SKM-1 treated with dmso at 0.1 percent for 144 hours (cell line): ENCODE results near the gene GUCA1A.
"Not testable (repeated sequence)": the region's sequence is repeated elsewhere in the genome, so short reads cannot be mapped to it uniquely, and the experiment has no call there.

Source experiments
- DNase-seq: peaks from one replicate; lab custom pipeline; 2025; ENCODE audit not compliant: unreplicated experiment; lab: John Stamatoyannopoulos, UW

The GUCA1A gene

DNA sequence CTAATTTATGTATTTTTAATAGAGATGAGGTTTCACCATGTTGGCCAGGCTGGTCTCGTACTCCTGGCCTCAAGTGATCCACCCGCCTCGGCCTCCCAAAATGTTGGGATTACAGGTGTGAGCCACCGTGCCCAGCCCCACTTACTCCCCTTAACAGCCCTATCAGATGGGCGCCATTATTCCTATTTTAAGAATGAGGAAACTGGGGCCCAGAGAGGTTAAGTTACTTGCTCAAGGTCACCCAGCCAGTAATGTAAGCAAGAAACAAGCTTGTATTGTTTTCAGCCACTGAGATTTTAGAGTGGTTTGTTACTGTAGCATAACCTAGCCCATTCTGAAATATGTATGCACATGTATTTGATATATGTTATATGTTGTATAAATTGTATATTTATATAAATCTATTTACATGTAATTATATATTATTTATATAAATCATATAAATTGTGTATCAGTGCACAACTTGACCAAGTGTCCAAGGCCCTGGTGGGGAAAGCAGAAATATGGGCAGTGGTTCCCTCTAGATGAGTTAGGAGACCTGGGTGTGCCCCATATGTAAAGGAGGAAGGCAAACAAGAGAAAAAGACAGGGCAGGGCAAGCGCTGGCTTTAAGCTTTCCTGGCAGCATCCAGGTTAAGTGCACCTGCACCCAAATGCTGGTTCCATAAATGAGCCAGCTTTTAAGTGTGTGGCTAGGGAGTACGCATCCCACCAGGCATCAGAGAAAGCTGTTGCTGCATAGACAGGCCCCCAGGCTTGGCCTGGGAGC lies 1.2 kb upstream of the GUCA1A start:
- no peak for DNase-seq

DNA sequence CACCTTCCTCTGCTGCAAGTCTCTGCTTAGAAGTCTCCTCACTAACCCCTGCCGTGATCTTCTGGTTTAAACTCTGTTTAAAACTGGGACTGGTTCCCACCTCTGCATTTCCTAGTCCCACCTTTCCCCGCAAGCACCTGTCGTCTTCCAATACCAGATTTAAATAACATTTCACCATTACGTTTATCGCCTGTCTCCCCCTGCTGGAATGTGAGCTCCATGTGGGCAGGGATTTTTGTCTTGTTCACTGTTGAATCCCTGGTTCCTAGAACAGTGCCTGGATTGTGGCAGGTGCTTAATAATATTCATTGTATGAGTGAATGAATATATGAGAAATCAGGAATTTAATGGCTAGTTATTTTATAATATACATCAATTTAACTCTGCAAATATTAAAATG lies 2.7 kb downstream of the GUCA1A start:
- DNase-seq = no peak

DNA sequence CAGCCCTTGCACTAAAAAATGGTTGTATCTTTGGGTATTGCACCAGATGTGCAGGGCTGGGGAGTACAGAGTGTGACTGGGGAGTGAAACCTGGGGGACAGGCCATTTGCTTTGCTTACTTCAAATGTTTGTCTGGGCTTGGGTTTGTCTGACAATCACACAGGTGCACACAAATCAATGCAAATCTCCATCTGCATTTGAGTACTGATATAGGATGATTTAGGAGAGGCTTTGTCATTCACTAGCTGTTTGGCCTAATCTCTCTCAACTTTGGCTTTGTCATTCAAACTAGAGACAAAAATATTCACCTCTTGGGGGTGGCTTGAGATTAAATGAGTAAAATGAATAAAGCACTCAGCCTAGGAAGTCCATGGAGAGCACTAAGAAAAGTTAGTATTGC lies 3.8 kb downstream of the GUCA1A start:
- no peak for DNase-seq

- no peak for DNase-seq
Observed at GRCh38 chr6:42177514-42178364, 4.6 kb downstream of the GUCA1A start.

DNA sequence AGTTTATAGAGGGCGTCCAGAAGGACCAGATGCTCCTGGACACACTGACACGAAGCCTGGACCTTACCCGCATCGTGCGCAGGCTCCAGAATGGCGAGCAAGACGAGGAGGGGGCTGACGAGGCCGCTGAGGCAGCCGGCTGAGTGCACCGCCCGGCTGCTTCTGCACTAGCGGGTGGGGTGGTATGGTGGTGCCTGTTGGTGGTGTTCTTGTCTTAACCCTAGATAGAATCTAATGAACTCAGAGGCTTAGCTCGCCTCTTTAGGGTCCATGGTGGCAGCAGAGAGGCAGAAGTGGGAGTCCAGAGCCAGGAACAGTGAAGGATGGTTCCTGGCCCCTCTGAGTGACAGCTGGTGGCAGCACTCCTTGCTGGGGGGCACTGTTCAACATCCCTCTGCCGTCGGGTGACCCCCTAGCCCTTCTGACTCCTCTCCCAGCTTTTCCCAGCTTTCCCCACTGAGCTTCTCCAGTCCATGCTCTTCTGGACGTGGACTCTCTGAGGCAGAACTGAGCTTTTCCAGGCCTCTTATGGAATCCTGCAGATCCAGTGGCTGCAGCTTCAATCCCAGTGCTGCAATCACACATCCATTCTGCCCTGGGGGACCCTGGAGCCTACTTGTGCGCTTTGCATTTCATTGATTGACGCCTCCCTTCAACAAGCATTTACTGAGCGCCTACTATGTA lies 6.2 kb downstream of the GUCA1A start:
- DNase-seq = no peak

DNA sequence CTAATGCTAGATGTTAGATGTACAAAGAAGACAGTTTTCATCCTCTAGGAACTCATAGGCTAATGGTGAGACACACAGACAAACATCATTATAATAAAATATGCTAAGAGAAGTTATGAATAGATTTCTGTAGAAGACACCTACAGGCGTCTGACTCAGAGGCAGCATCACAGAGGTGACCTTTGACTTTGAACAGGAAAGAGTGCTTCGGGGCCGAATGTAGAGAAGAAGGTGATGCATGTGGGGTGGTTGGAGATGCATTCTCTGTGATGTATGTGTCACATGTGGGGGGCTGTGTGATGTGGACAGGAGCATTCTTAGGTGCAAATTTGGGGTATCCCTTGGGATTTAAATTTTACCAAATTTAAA lies 6.8 kb downstream of the GUCA1A start:
- DNase-seq = no peak

GRCh38 chr6:42182101-42182500 lies 8.9 kb downstream of the GUCA1A start:
- no peak for DNase-seq

GRCh38 chr6:42184475-42184874 lies 11.3 kb downstream of the GUCA1A start:
- no peak for DNase-seq

GRCh38 chr6:42185597-42185996 lies 12.4 kb downstream of the GUCA1A start:
- DNase-seq = no peak

GRCh38 chr6:42188406-42188805 lies 15.2 kb downstream of the GUCA1A start:
- no peak for DNase-seq

- DNase-seq = no peak
Observed at GRCh38 chr6:42190554-42191183, 17.5 kb downstream of the GUCA1A start.

- not testable (repeated sequence) for DNase-seq
Observed at GRCh38 chr6:42192385-42192784, 19.2 kb downstream of the GUCA1A start.

- DNase-seq = no peak
Observed at GRCh38 chr6:42193491-42193894, 20.3 kb downstream of the GUCA1A start.

DNA sequence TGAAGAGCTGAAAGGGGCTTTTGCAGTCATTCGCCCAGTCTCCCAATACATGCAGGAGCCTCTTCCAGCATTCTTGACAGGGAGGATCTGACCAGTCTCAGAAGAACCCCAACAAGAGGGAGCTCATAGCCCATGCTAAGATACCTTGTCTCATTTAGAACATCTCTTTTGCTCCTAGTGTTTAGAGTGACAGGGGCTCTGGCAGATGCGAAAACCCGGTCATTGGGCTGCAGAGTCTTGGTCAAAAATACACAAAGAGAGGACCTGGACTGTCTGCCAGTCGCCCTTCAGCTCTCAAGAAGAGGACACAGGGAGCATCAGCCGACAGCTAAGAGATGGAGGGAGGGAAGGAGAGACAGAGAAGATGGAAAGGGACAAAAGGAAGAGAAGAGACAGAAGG lies 20.9 kb downstream of the GUCA1A start:
- no peak for DNase-seq

DNA sequence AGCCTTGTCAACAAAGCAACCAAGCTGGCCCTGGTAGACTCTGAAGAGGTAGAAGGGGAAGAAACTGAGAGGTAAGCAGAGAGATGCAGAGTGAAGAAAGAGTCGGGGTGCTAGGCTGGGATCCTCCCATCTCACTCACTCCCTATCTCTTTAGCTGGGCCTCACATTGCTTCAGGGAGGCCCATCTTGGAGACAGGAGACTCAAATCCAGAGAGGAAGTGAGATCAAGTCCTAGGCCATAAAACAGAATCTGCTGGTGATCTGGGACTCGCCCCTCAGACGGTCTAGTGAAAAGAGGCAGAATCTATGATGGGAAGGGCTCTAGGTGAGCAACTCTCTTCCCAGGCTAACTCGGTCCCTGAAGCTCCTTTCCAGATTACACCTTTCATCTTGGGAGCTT lies 22.3 kb downstream of the GUCA1A start:
- no peak for DNase-seq

- no peak for DNase-seq
Observed at GRCh38 chr6:42197555-42198362, 24.6 kb downstream of the GUCA1A start.

DNA sequence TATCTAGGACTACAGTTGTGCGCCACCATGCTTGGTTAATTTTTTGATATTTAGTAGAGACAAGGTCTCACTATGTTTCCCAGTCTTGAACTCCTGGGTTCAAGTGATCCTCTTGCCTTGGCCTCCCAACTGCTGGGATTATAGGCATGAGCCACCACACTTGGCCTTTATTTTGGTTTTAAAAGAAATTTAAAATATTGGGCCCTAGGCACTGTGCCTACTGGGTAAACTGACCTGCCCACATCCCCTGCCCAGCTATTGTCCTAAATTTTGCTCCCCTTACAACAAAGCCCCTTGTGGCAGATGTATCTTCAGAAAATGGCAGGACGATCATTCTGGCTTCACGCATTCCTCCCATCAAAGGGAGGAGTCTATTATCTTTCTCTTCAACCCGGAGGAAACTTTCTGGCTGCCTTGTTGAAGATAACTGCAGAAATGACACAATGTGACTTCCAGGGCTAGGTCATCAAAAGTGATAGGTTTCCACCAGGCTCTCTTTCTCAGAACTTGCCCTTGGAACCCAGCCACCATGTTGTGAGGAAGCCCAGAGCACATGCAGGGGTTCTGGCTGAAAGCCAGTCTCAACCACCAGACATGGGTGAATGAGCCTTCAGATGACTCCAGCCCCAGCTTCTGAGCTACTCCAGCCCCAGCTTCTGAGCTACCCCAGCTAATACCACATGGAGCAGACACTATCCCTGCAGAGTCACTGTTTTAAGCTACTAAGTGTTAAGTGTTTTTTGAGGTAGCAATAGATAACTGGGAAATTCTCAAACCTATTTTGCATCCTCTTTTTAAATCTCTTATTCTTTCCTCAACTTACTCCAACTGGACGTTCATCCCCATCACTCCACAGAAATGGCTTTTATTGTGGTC lies 26.2 kb downstream of the GUCA1A start:
- DNase-seq = no peak

DNA sequence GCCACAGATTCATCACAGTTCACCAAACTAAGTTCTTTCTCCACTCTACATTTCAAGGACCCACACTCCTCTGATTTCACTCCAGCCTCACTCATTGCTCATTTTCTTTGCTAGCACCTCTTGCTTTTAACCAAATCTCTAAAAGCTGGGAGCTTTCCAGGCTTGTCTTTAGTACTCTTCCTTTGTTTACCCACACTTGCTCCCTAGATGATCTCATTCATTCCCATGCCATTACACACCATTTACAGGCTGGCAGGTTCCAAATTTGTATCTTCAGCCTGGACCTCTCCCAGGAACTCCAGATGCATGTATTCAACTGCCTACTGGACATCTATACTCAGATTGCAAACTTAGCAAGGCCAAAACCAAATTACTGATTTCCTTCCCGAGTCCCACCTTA lies 26.9 kb downstream of the GUCA1A start:
- DNase-seq = no peak

- DNase-seq = no peak
Observed at GRCh38 chr6:42201382-42201781, 28.2 kb downstream of the GUCA1A start.
